HG03135 (cell line): ENCODE results near the gene CTNND2.

ENCODE experiments used
- ATAC-seq: cut with Tn5 transposase; IDR thresholded peaks from one replicate; pipeline ENCODE4 v1.9.1; 2021; ENCODE audit warnings: mild to moderate bottlenecking, moderate library complexity; ENCODE audit not compliant: unreplicated experiment

The CTNND2 gene

DNA sequence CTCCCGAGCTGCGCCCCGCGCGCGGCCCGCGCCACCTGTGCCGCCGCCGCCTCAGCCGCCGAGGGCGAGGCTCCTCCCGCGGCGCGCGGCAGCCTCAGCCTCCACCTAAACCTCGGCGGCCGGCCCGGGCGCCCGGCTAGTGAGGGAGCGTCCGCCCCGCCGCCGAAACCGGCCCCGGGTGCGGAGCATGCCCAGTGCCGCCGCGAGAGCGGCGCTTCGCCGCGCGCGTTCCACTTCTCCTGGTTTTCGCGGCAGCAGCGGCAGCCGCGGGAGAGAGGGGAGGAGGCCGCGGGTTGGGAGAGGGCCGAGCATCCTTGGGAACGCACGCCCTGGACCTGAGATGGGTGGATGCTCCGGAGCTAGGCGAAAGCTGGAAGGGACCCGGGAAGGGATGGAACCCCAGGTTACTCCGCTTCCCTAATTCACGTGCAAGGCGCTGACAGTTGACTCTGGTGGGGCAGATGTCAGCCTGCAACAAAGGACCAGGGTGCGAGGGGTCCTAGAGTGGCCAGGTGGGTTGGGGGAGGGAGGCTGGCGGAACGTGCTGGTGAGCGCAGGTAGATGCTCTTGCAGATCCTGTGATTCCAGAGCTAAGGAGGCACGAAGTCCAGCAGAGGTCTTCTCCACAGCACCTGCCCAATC lies at the start of gene CTNND2:
TSS of gene CTNND2 (minus strand) at position 182 of the 642 bp plus-strand sequence. CDS start 593 bp downstream, outside the sequence.
- ATAC-seq, result no peak

- no peak for ATAC-seq
These were observed 42.1 kb upstream of the CTNND2 start for GRCh38 chr5:11946317-11946716.

DNA sequence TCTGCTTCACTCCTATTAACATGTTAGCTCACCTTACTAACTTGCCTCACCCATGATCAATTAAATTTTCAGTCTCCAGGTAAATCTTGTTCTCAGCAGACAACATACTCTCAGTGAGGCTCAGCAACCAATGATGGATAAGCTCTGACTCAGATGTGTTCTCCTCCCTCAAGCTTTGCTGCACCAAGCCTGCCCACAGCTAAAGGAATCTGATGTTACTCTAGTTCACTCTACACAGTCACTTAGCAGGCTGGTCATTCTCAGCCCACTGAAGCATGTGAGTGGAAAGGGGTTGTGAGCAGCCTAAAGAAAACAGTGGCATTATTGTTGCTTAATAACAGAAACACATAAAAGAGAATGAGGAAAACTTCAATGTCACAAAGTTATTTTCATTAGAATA lies 37.3 kb upstream of the CTNND2 start:
- no peak for ATAC-seq

DNA sequence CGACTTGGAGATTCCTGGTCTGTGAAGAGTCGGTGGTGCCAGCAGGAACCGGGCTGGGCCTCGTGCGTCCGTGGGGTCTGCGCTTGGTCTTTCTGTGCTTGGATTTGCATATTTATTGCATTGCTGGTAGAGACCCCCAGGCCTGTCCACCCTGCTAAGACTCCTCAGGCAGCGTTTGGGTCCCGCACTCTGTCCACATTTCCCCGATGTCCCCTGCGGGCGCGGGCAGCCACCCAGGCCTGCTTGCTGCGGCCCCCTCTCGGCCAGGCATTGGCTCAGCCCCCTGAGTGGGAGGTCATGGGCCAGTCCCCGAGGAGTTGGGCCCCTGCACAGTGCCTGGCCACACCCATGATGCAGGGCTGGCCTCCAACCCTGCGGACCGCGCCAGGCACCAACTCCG lies 27.4 kb upstream of the CTNND2 start:
- no peak for ATAC-seq

DNA sequence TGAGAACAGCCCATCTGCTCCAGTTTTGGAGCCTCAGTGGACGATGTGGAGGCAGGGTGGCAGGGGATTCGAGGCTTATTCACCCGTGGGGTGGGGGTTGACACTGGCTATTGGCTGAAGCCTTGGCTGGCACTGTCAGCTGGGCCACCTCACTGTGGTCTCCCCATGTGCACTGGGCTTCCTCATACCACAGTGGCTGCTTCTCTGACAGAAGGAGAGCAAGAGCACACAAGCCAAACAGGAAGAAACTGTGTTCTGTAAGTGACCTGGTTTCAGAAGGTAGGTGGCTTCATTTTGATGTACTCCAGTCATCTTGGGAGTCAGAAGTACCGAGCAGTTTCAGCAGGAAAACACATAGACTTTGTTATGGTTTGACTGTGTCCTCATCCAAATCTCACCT lies 24.7 kb upstream of the CTNND2 start:
- ATAC-seq, result no peak

GRCh38 chr5:11925701-11926100 lies 21.5 kb upstream of the CTNND2 start:
- no peak for ATAC-seq

GRCh38 chr5:11922394-11922793 lies 18.1 kb upstream of the CTNND2 start:
- ATAC-seq, result no peak

- ATAC-seq, result no peak
These were observed 14.3 kb upstream of the CTNND2 start for GRCh38 chr5:11918463-11919045.

DNA sequence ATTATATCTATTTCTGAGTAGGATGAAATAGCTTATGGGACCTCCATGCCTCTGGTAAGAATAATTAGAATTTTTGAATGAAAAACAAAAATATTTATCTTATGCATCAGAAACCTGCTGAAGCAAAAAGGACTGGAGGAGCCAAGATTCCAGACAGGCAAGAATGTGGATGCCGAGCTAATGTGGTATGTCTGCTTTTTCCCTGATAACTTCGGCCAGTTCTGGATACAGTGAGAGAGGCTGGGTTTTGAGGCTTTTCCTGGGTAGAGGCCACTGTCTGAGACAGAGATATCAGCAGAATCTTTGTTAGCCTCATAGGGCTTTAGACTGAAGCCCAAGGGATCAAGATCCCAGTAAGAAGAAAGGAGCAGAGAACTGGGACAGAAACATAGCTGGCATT lies 5.2 kb upstream of the CTNND2 start:
- ATAC-seq, result no peak

GRCh38 chr5:11906497-11906896 lies 2.3 kb upstream of the CTNND2 start:
- ATAC-seq, result no peak

DNA sequence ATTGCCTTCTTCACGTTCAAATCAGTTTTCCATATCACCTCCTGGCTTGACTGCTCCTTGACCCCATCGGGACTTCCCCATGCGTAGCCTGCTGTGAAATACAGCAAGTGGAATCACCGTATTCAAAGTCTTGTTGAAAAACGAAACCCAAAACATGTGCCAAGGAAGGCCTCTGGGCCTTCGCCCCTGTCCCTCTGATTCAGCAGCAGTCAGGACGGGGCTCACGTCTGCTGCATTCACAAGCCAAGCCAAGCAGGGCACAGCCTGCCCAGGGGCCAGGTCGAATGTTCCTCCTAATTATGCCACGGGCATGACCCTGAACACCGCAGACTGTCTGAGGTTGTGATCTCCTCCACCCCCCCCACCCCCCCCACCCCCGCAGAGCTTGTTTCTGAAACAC lies 960 bp upstream of the CTNND2 start:
- no peak for ATAC-seq

DNA sequence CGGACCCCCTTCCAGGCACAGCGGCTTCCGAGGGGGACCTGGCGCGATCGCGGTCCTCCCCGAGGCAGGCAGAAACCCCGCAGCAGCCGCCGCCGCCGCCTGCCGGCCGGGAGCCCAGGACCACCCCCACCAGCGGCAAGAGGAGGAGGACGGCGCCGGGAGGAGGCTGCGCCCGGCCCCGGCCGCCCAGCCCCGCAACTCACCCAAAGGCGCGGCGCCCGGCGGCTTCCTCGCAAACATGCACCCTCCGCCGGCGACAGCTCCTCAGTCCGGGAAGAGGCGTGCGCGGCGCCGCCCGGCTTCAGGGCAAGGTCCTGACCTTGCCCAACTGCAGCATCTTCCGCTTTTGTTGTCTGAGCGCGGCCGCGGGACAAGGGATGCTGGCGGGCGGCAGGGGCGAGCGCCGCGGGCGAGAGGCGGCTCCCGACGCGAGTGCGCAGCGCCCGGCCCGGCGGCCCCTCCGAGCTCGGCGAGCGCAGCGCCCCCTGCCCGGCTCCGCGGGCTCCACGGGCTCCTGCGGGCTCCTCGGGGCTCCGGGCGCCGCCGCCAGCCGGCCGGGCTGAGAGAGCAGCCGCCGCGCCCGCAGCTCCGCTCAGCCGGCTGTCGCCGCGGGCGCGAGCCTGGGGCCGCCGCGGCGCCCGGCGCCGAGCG lies 507 bp downstream of the CTNND2 start:
- ATAC-seq, result no peak

DNA sequence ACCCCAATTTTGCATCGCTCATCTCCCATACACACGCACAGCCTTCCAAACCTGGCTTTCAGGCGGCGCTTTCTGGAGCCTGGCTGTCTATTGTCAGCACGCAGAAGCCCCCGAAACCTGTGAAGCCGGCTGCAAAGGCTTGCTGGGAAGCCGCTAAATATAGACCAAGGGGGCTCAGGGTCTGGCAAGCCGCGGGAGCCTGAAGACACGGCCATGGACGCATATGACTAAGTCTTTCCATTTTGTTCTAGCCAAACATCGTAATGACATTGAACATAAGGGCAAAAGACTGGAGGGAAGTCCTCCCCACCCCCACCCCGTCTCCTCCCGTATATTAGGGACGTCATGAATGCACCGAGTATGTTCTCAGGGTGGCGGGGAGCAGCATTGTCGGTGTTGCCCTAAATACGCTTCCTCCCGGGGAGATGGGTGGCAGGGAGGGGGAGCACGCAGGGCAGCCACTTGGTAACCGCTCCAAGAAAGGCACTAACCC lies 1.1 kb downstream of the CTNND2 start:
- ATAC-seq, result no peak

- no peak for ATAC-seq
These were observed 2.0 kb downstream of the CTNND2 start for GRCh38 chr5:11902201-11902619.

GRCh38 chr5:11898787-11899186 lies 5.5 kb downstream of the CTNND2 start:
- no peak for ATAC-seq

GRCh38 chr5:11897781-11898180 lies 6.5 kb downstream of the CTNND2 start:
- no peak for ATAC-seq

GRCh38 chr5:11894992-11895391 lies 9.3 kb downstream of the CTNND2 start:
- ATAC-seq, result no peak

DNA sequence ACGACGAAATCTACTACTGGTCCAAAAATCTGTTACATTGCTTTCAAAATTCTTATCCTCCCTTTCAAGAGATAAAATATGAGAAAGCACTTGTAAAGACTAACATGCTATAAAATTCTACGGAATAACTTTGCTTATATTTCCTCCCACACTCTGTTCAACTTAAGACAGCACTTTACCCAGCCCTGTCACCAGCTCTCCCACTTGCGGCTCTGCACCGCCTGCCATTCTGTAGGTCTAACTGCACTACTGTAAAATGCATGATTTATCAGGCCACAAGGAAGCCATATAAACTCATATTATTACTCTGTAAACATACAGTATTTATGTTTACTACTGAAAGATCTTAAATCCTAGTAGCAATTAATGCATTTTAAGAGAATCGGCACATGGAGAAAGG lies 11.4 kb downstream of the CTNND2 start:
- ATAC-seq, result no peak

GRCh38 chr5:11890777-11891176 lies 13.5 kb downstream of the CTNND2 start:
- ATAC-seq, result no peak

DNA sequence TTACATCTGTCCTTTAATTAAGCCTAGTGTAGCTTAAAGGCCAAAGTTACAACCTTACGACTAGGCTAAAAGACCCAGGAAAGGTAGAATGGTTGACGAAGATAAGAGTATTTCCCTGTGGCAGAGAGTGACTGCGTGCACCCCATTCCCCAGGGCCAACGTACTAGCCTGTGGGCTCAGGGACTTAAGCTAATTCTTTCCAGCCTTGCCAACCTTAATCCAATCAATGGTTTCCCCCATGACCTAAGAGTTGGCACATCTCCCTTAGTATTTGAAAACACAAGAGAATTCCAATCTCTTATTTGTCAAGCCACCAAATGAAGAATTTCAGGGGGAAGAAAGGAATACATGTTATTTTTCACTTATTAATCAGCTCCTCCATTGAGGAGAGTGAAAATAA lies 16.0 kb downstream of the CTNND2 start:
- no peak for ATAC-seq

GRCh38 chr5:11878814-11879213 lies 25.4 kb downstream of the CTNND2 start:
- no peak for ATAC-seq

- no peak for ATAC-seq
These were observed 30.7 kb downstream of the CTNND2 start for GRCh38 chr5:11873587-11873986.
